HG03460 (cell line): ENCODE data around the gene RAE1.

ENCODE experiments used
- ATAC-seq: cut with Tn5 transposase; IDR thresholded peaks from one replicate; pipeline ENCODE4 v1.9.1; 2021; ENCODE audit not compliant: unreplicated experiment

The RAE1 gene

GRCh38 chr20:57385940-57386339, 34.9 kb downstream of the RAE1 start:
- ATAC-seq: no peak

- no peak for ATAC-seq
Observed at GRCh38 chr20:57386762-57387161, 35.7 kb downstream of the RAE1 start.

- ATAC-seq: no peak
Observed at GRCh38 chr20:57387463-57387862, 36.4 kb downstream of the RAE1 start.

- no peak for ATAC-seq
Observed at GRCh38 chr20:57387945-57388371, 36.9 kb downstream of the RAE1 start.

- ATAC-seq: no peak
Observed at GRCh38 chr20:57388953-57389694, 38.1 kb downstream of the RAE1 start.

- peak; percentile 16 for ATAC-seq
Observed at GRCh38 chr20:57389695-57390603, 38.9 kb downstream of the RAE1 start.

GRCh38 chr20:57390604-57391438, 39.8 kb downstream of the RAE1 start, which contains the start of gene RBM38:
Gene RBM38 (plus strand): TSS chr20:57391396. CDS start chr20:57391582, 186 bp downstream.
- ATAC-seq: peak; percentile 44

GRCh38 chr20:57391439-57392301, 40.6 kb downstream of the RAE1 start:
- ATAC-seq: peak; percentile 1

- ATAC-seq: no peak
Observed at GRCh38 chr20:57392512-57393271, 41.6 kb downstream of the RAE1 start.

- no peak for ATAC-seq
Observed at GRCh38 chr20:57393321-57394120, 42.5 kb downstream of the RAE1 start.

- ATAC-seq: no peak
Observed at GRCh38 chr20:57394121-57395082, 43.3 kb downstream of the RAE1 start.

GRCh38 chr20:57395111-57395966, 44.3 kb downstream of the RAE1 start:
- no peak for ATAC-seq

GRCh38 chr20:57396212-57396983, 45.3 kb downstream of the RAE1 start:
- no peak for ATAC-seq

GRCh38 chr20:57396984-57397692, 46.1 kb downstream of the RAE1 start:
- ATAC-seq: no peak

- ATAC-seq: peak; percentile 6
Observed at GRCh38 chr20:57397693-57398108, 46.6 kb downstream of the RAE1 start.
